B cell (primary cell): ENCODE results near the gene BHLHE23.

ENCODE experiments used
- EZH2 ChIP-seq: IDR thresholded peaks from 2 replicates; pipeline ENCODE4 v1.6.1; 2012; ENCODE audit warnings: borderline replicate concordance, low read depth, mild to moderate bottlenecking, moderate library complexity, low read length; ENCODE audit not compliant: insufficient read depth, poor library complexity, severe bottlenecking
- TF ChIP-seq, protein P1 (sequence below): fragments of 200-600 bp; IDR thresholded peaks from one replicate; pipeline ENCODE4 v1.8.0; 2022; ENCODE audit warnings: antibody characterized with exemption, mild to moderate bottlenecking

- TF ChIP-seq, protein P1, sequence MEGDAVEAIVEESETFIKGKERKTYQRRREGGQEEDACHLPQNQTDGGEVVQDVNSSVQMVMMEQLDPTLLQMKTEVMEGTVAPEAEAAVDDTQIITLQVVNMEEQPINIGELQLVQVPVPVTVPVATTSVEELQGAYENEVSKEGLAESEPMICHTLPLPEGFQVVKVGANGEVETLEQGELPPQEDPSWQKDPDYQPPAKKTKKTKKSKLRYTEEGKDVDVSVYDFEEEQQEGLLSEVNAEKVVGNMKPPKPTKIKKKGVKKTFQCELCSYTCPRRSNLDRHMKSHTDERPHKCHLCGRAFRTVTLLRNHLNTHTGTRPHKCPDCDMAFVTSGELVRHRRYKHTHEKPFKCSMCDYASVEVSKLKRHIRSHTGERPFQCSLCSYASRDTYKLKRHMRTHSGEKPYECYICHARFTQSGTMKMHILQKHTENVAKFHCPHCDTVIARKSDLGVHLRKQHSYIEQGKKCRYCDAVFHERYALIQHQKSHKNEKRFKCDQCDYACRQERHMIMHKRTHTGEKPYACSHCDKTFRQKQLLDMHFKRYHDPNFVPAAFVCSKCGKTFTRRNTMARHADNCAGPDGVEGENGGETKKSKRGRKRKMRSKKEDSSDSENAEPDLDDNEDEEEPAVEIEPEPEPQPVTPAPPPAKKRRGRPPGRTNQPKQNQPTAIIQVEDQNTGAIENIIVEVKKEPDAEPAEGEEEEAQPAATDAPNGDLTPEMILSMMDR: no peak
- TF ChIP-seq EZH2: no peak
These were observed 44.6 kb upstream of the BHLHE23 start for GRCh38 chr20:63051186-63051860.
